ENCODE results near the gene TTLL11. TPM values are rescaled to one million over a fixed set of nuclear protein-coding genes. Genes with fewer than 3 reads are reported as not detected.

TTLL11 gene
- polyA plus RNA-seq, 2 donors: 2.3 to 4.5 TPM

- Histone ChIP-seq H3K4me3 (ENCODE audit: low read depth in 1 of 2, low read length in 2 of 2) (no peak overlapping the region), H3K36me3 (ENCODE audit: control insufficient read depth in 2 of 2, insufficient read depth in 2 of 2, low read length in 1 of 2) (no peaks in the 10 kb centered on the region)
- WGBS, 2 donors: 62% methylated on average over 8 of the region's 8 CpGs
Measured at GRCh38 chr9:122097679-122098315, 4.7 kb upstream of the TTLL11 start.

GRCh38 chr9:122096620-122097415 is 3.7 kb upstream of the TTLL11 start:
- H3K36me3 ChIP-seq (ENCODE audit: control insufficient read depth in 2 of 2, insufficient read depth in 2 of 2, low read length in 1 of 2): no peaks in the 10 kb centered on the region
- H3K4me1 ChIP-seq (ENCODE audit: control insufficient read depth in 2 of 2, insufficient read depth in 2 of 2, low read length in 1 of 2): peaks cover 0 to 2% of the 10 kb centered on the region in 2 donors
- no peaks in the 10 kb centered on the region for H3K27me3 ChIP-seq (ENCODE audit: control insufficient read depth in 1 of 2, insufficient read depth in 2 of 2, low read length in 2 of 2)
- 70 to 81% methylated on average over 4 of the region's 4 CpGs for whole genome bisulfite sequencing, 2 donors
- H3K9me3 ChIP-seq (ENCODE audit: control insufficient read depth in 2 of 2, insufficient read depth in 1 of 2, low read depth in 1 of 2, low read length in 1 of 2): no peaks in the 10 kb centered on the region
- peak overlapping the region in 1 of 2 donors; percentile 16 for H3K27ac ChIP-seq (ENCODE audit: low read depth in 2 of 2, low read length in 1 of 2)
- H3K4me3 ChIP-seq (ENCODE audit: low read depth in 1 of 2, low read length in 2 of 2): no peak overlapping the region

More at GRCh38 chr9:122097679-122098315, 4.7 kb upstream of the TTLL11 start:
- H3K27ac ChIP-seq (ENCODE audit: low read depth in 2 of 2, low read length in 1 of 2): no peak overlapping the region
- H3K9me3 ChIP-seq (ENCODE audit: control insufficient read depth in 2 of 2, insufficient read depth in 1 of 2, low read depth in 1 of 2, low read length in 1 of 2): no peaks in the 10 kb centered on the region
- H3K4me1 ChIP-seq (ENCODE audit: control insufficient read depth in 2 of 2, insufficient read depth in 2 of 2, low read length in 1 of 2): no peaks in the 10 kb centered on the region
- no peaks in the 10 kb centered on the region for H3K27me3 ChIP-seq (ENCODE audit: control insufficient read depth in 1 of 2, insufficient read depth in 2 of 2, low read length in 2 of 2)

GRCh38 chr9:122095010-122095767 is 2.1 kb upstream of the TTLL11 start:
- no peak overlapping the region for H3K27ac ChIP-seq (ENCODE audit: low read depth in 2 of 2, low read length in 1 of 2)
- peaks cover 0 to 9% of the 10 kb centered on the region in 2 donors for H3K4me1 ChIP-seq (ENCODE audit: control insufficient read depth in 2 of 2, insufficient read depth in 2 of 2, low read length in 1 of 2)
- no peaks in the 10 kb centered on the region for H3K9me3 ChIP-seq (ENCODE audit: control insufficient read depth in 2 of 2, insufficient read depth in 1 of 2, low read depth in 1 of 2, low read length in 1 of 2)
- no peaks in the 10 kb centered on the region for H3K27me3 ChIP-seq (ENCODE audit: control insufficient read depth in 1 of 2, insufficient read depth in 2 of 2, low read length in 2 of 2)
- H3K36me3 ChIP-seq (ENCODE audit: control insufficient read depth in 2 of 2, insufficient read depth in 2 of 2, low read length in 1 of 2): no peaks in the 10 kb centered on the region
- 25 to 29% methylated on average over 14 of the region's 14 CpGs for WGBS, 2 donors
- H3K4me3 ChIP-seq (ENCODE audit: low read depth in 1 of 2, low read length in 2 of 2): no peak overlapping the region

- Histone ChIP-seq H3K27me3 (ENCODE audit: control insufficient read depth in 1 of 2, insufficient read depth in 2 of 2, low read length in 2 of 2) (no peaks in the 10 kb centered on the region), H3K4me3 (ENCODE audit: low read depth in 1 of 2, low read length in 2 of 2) (peak overlapping the region; percentile 72 to 95), H3K9me3 (ENCODE audit: control insufficient read depth in 2 of 2, insufficient read depth in 1 of 2, low read depth in 1 of 2, low read length in 1 of 2) (no peaks in the 10 kb centered on the region), H3K36me3 (ENCODE audit: control insufficient read depth in 2 of 2, insufficient read depth in 2 of 2, low read length in 1 of 2) (no peaks in the 10 kb centered on the region), H3K4me1 (ENCODE audit: control insufficient read depth in 2 of 2, insufficient read depth in 2 of 2, low read length in 1 of 2) (peaks cover 3 to 9% of the 10 kb centered on the region in 2 donors), H3K27ac (ENCODE audit: low read depth in 2 of 2, low read length in 1 of 2) (peak overlapping the region in 1 of 2 donors; percentile 72)
- WGBS, 2 donors: 41 to 44% methylated on average over 11 of the region's 11 CpGs
Measured at GRCh38 chr9:122091682-122092592, 1.2 kb downstream of the TTLL11 start.

DNA sequence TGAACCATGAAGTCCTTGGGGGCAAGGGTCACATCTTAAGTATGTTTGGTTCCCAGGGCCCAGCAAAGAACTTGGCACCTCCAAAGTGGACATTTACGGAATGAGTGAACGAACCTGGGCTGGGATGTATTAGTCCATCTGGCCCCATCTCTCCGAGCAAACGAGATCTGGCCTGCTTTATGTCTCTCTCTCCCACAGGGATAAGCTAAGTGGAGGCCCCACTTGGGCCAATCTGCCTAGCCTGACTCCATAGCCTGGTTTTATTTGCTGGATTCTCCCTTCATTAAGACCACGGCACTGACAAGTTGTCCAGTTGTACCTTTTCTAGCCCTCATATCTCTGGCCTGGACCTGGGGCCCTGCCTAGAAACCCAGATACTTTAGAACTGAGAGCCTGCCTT is 2.1 kb downstream of the TTLL11 start:
- Histone ChIP-seq H3K4me1 (ENCODE audit: control insufficient read depth in 2 of 2, insufficient read depth in 2 of 2, low read length in 1 of 2) (peaks cover 3 to 9% of the 10 kb centered on the region in 2 donors), H3K27me3 (ENCODE audit: control insufficient read depth in 1 of 2, insufficient read depth in 2 of 2, low read length in 2 of 2) (no peaks in the 10 kb centered on the region), H3K4me3 (ENCODE audit: low read depth in 1 of 2, low read length in 2 of 2) (no peak overlapping the region), H3K27ac (ENCODE audit: low read depth in 2 of 2, low read length in 1 of 2) (no peak overlapping the region), H3K36me3 (ENCODE audit: control insufficient read depth in 2 of 2, insufficient read depth in 2 of 2, low read length in 1 of 2) (no peaks in the 10 kb centered on the region), H3K9me3 (ENCODE audit: control insufficient read depth in 2 of 2, insufficient read depth in 1 of 2, low read depth in 1 of 2, low read length in 1 of 2) (no peaks in the 10 kb centered on the region)
- 86 to 97% methylated on average over 5 of the region's 5 CpGs for WGBS, 2 donors

DNA sequence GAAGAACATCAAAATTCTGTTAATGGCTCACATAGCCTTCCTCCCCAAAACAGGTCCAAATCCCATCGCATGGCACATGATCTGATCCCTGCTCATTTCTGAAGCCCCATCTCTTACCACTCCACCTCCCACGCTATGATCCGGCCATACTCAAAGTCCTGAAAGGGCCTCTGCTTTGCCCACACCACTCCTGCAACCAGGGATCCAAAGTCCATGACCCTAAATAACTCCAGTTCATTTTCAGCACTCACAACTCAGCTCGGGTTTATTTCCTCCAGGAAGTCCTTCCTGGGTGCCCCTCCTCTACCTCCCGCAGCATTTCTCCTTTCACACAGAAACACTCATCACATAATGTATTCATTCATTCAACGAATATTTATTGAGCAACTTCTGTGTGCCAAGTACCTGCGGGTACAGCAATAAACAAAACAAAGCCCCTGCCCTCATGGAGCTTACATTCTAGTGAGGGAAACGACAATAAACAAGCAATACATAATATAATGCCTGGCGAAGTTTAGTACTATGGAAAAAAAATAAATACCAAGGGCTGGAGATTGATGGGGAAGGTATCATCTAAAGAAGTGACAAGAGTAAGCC is 2.7 kb downstream of the TTLL11 start:
- H3K36me3 ChIP-seq (ENCODE audit: control insufficient read depth in 2 of 2, insufficient read depth in 2 of 2, low read length in 1 of 2): no peaks in the 10 kb centered on the region
- H3K4me3 ChIP-seq (ENCODE audit: low read depth in 1 of 2, low read length in 2 of 2): no peak overlapping the region
- no peaks in the 10 kb centered on the region for H3K27me3 ChIP-seq (ENCODE audit: control insufficient read depth in 1 of 2, insufficient read depth in 2 of 2, low read length in 2 of 2)
- H3K27ac ChIP-seq (ENCODE audit: low read depth in 2 of 2, low read length in 1 of 2): no peak overlapping the region
- H3K9me3 ChIP-seq (ENCODE audit: control insufficient read depth in 2 of 2, insufficient read depth in 1 of 2, low read depth in 1 of 2, low read length in 1 of 2): no peaks in the 10 kb centered on the region
- 86 to 91% methylated on average over 9 of the region's 9 CpGs for WGBS, 2 donors
- H3K4me1 ChIP-seq (ENCODE audit: control insufficient read depth in 2 of 2, insufficient read depth in 2 of 2, low read length in 1 of 2): peaks cover 3 to 9% of the 10 kb centered on the region in 2 donors

DNA sequence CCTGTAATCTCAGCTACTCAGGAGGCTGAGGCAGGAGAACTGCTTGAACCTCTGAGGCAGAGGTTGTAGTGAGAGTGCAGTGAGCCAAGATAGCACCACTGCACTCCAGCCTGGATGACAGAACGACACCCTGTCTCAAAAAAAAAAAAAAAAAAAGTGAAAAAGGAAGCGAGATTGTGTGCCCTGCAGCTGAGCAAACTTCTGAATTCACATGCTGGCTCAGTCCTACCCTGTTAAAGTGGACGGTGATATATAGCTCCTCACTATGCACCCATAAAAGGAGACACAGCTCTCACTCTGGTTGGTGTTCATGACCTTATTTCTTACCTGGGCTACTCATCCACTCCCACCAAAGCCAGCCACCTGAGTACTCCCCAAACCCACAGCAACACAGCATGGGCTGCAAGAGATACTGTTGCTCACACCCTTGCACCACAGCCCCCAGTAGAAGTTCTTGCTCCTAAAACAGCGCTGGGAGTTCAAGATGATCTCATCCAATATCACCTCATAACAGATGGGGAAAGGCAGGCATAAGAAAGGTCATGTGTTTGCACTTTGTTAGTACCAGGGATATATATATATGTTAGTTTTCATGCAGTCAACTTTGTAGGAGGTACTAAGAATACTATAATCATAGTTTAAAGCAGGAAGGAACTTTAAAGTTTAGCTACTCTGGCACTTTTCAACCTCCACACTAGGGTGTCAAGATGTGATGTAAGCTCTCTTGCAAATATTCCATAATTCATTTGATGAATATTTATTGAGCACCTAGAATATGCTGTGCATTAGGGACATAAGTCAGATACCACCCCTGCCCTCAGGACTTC is 4.0 kb downstream of the TTLL11 start:
- Histone ChIP-seq H3K27me3 (ENCODE audit: control insufficient read depth in 1 of 2, insufficient read depth in 2 of 2, low read length in 2 of 2) (no peaks in the 10 kb centered on the region), H3K4me1 (ENCODE audit: control insufficient read depth in 2 of 2, insufficient read depth in 2 of 2, low read length in 1 of 2) (peaks cover 3 to 9% of the 10 kb centered on the region in 2 donors), H3K4me3 (ENCODE audit: low read depth in 1 of 2, low read length in 2 of 2) (no peak overlapping the region), H3K9me3 (ENCODE audit: control insufficient read depth in 2 of 2, insufficient read depth in 1 of 2, low read depth in 1 of 2, low read length in 1 of 2) (no peaks in the 10 kb centered on the region), H3K36me3 (ENCODE audit: control insufficient read depth in 2 of 2, insufficient read depth in 2 of 2, low read length in 1 of 2) (no peaks in the 10 kb centered on the region), H3K27ac (ENCODE audit: low read depth in 2 of 2, low read length in 1 of 2) (no peak overlapping the region)
- 72% methylated on average over 4 of the region's 4 CpGs for WGBS, 2 donors

GRCh38 chr9:122087406-122088200 is 5.5 kb downstream of the TTLL11 start:
- no peak overlapping the region for H3K4me3 ChIP-seq (ENCODE audit: low read depth in 1 of 2, low read length in 2 of 2)
- peak overlapping the region; percentile 14 to 60 for H3K27ac ChIP-seq (ENCODE audit: low read depth in 2 of 2, low read length in 1 of 2)
- H3K4me1 ChIP-seq (ENCODE audit: control insufficient read depth in 2 of 2, insufficient read depth in 2 of 2, low read length in 1 of 2): peaks cover 3 to 9% of the 10 kb centered on the region in 2 donors
- H3K9me3 ChIP-seq (ENCODE audit: control insufficient read depth in 2 of 2, insufficient read depth in 1 of 2, low read depth in 1 of 2, low read length in 1 of 2): no peaks in the 10 kb centered on the region
- no peaks in the 10 kb centered on the region for H3K36me3 ChIP-seq (ENCODE audit: control insufficient read depth in 2 of 2, insufficient read depth in 2 of 2, low read length in 1 of 2)
- 76 to 77% methylated on average over 8 of the region's 8 CpGs for WGBS, 2 donors
- H3K27me3 ChIP-seq (ENCODE audit: control insufficient read depth in 1 of 2, insufficient read depth in 2 of 2, low read length in 2 of 2): no peaks in the 10 kb centered on the region

Measured in esophagus (tissue), 2 donors.